Fibroblast of lung (primary cell): ENCODE results near the gene CHST15. TPM values are rescaled to one million over a fixed set of nuclear protein-coding genes. Genes with fewer than 3 reads are reported as not detected.

Experiments
- DNase-seq, 2 donors: peaks; one replicate each; pipeline versions ENCODE4 v3.0.0 to v3.0.0-alpha.2; 2010; ENCODE audit warnings: low read depth in 2 of 2
- H2AFZ ChIP-seq: 2 replicates; pipeline ENCODE4 v1.5.1; 2012; ENCODE audit warnings: low read length, control low read depth, inconsistent platforms
- H3K27ac ChIP-seq: 2 replicates; pipeline ENCODE4 v1.5.1; 2011; ENCODE audit warnings: low read length, control low read depth; ENCODE audit not compliant: insufficient read depth
- H3K27me3 ChIP-seq: 2 replicates; pipeline ENCODE4 v1.5.1; 2011; ENCODE audit warnings: mild to moderate bottlenecking, low read length; ENCODE audit not compliant: control insufficient read depth, insufficient read depth
- H3K36me3 ChIP-seq: 2 replicates; pipeline ENCODE4 v1.5.1; 2011; ENCODE audit warnings: low read length; ENCODE audit not compliant: control insufficient read depth, insufficient read depth
- H3K4me1 ChIP-seq: 2 replicates; pipeline ENCODE4 v1.5.1; 2011; ENCODE audit warnings: low read length; ENCODE audit not compliant: control insufficient read depth, insufficient read depth; ENCODE audit errors: extremely low read depth
- H3K4me2 ChIP-seq: 2 replicates; pipeline ENCODE4 v1.5.1; 2011; ENCODE audit warnings: low read length, control low read depth; ENCODE audit not compliant: insufficient read depth; ENCODE audit errors: extremely low read depth
- H3K4me3 ChIP-seq, 4 experiments: fragments of 200-600 bp in 1 of 4; sonication (generic) in 1 of 4; replicated peaks in 1 of 4; 2 replicates each; pipeline ENCODE4 v1.5.1; 2011 to 2016; ENCODE audit warnings: low read length in 4 of 4, low read depth in 3 of 4, mild to moderate bottlenecking in 3 of 4, control low read depth in 2 of 4, inconsistent platforms in 1 of 4, mixed read lengths in 1 of 4; ENCODE audit not compliant: insufficient read depth in 1 of 4; ENCODE audit errors: control extremely low read depth in 1 of 4
- H3K79me2 ChIP-seq: 2 replicates; pipeline ENCODE4 v1.5.1; 2012; ENCODE audit warnings: mild to moderate bottlenecking, low read length, inconsistent platforms; ENCODE audit not compliant: control insufficient read depth, insufficient read depth
- H3K9ac ChIP-seq: 2 replicates; pipeline ENCODE4 v1.5.1; 2011; ENCODE audit warnings: mild to moderate bottlenecking, low read length, control low read depth; ENCODE audit not compliant: insufficient read depth
- H3K9me3 ChIP-seq: 2 replicates; pipeline ENCODE4 v1.5.1; 2012; ENCODE audit warnings: low read depth, low read length; ENCODE audit not compliant: control insufficient read depth, insufficient read depth
- H4K20me1 ChIP-seq: 2 replicates; pipeline ENCODE4 v1.5.1; 2011; ENCODE audit warnings: low read length; ENCODE audit not compliant: control insufficient read depth, insufficient read depth; ENCODE audit errors: extremely low read depth
- CTCF ChIP-seq, 2 donors: IDR thresholded peaks in 1 of 2; conservative IDR thresholded peaks in 1 of 2; 1 replicate in 1 of 2; 2 replicates in 1 of 2; pipeline ENCODE4 v1.5.1; 2011 to 2012; ENCODE audit warnings: low read length in 2 of 2, control low read depth in 1 of 2, inconsistent platforms in 1 of 2, low read depth in 1 of 2, mild to moderate bottlenecking in 1 of 2
- EZH2 ChIP-seq: IDR thresholded peaks from 2 replicates; pipeline ENCODE4 v1.5.1; 2012; ENCODE audit warnings: low read length, control low read depth, mild to moderate bottlenecking; ENCODE audit errors: missing control alignments
- polyA plus RNA-seq, 2 donors: library from polyadenylated mRNA; depleted of rRNA in 1 of 2; stranded (reverse) in 1 of 2; unstranded in 1 of 2; fragments of >200 nt; gene quantifications; 2 replicates each; pipeline ENCODE4 v1.2.1, GENCODE V29; 2011 to 2012; ENCODE audit warnings: missing spikeins in 1 of 2
- total RNA-seq: library from RNA; depleted of rRNA; stranded (reverse); fragments of >200 nt; gene quantifications from 2 replicates; pipeline ENCODE4 v1.2.1, GENCODE V29; 2014

CHST15 gene
- total and polyA plus RNA-seq, 2 donors (not counting 1 experiment from before 2014, with no cell fraction given): 5.0 to 7.9 TPM

- DNase-seq: no peak
- Histone ChIP-seq H3K79me2 (no peaks in the 10 kb centered on the region), H3K27ac (no peak overlapping the region), H3K9ac (no peak overlapping the region), H3K27me3 (no peaks in the 10 kb centered on the region), H3K4me1 (no peaks in the 10 kb centered on the region), H3K4me2 (no peak overlapping the region), H2AFZ (no peak overlapping the region), H4K20me1 (no peaks in the 10 kb centered on the region), H3K4me3 (no peak overlapping the region), H3K9me3 (peaks cover 2% of the 10 kb centered on the region), H3K36me3 (no peaks in the 10 kb centered on the region)
- TF ChIP-seq EZH2 (peak; percentile 45), CTCF (conservative IDR thresholded peaks at IDR 0.05 in 1 of 2, IDR thresholded peaks at IDR 0.05 in 1 of 2; ENCODE audit: low read depth in 1 of 2, low read length in 2 of 2) (no peak)
Measured at GRCh38 chr10:123972481-123973401, 120.7 kb downstream of the CHST15 start.

- no peak for DNase-seq
- H3K9me3 ChIP-seq: peaks cover 2% of the 10 kb centered on the region
- H3K27ac ChIP-seq: no peak overlapping the region
- no peak overlapping the region for H3K9ac ChIP-seq
- no peaks in the 10 kb centered on the region for H3K36me3 ChIP-seq
- H2AFZ ChIP-seq: no peak overlapping the region
- H3K4me2 ChIP-seq: no peak overlapping the region
- no peak overlapping the region for H3K4me3 ChIP-seq
- H3K4me1 ChIP-seq: no peaks in the 10 kb centered on the region
- TF ChIP-seq CTCF (conservative IDR thresholded peaks at IDR 0.05 in 1 of 2, IDR thresholded peaks at IDR 0.05 in 1 of 2; ENCODE audit: low read depth in 1 of 2, low read length in 2 of 2) (no peak), EZH2 (no peak)
- H3K27me3 ChIP-seq: no peaks in the 10 kb centered on the region
- no peaks in the 10 kb centered on the region for H4K20me1 ChIP-seq
- H3K79me2 ChIP-seq: no peaks in the 10 kb centered on the region
Measured at GRCh38 chr10:123970927-123971286, 122.5 kb downstream of the CHST15 start.

- peaks cover 2% of the 10 kb centered on the region for H3K9me3 ChIP-seq
- H3K27me3 ChIP-seq: no peaks in the 10 kb centered on the region
- H3K4me3 ChIP-seq: no peak overlapping the region
- no peaks in the 10 kb centered on the region for H3K4me1 ChIP-seq
- no peak for DNase-seq
- H3K36me3 ChIP-seq: no peaks in the 10 kb centered on the region
- H3K9ac ChIP-seq: no peak overlapping the region
- H4K20me1 ChIP-seq: no peaks in the 10 kb centered on the region
- no peak overlapping the region for H2AFZ ChIP-seq
- no peaks in the 10 kb centered on the region for H3K79me2 ChIP-seq
- no peak overlapping the region for H3K4me2 ChIP-seq
- TF ChIP-seq EZH2 (no peak), CTCF (conservative IDR thresholded peaks at IDR 0.05 in 1 of 2, IDR thresholded peaks at IDR 0.05 in 1 of 2; ENCODE audit: low read depth in 1 of 2, low read length in 2 of 2) (no peak)
- H3K27ac ChIP-seq: no peak overlapping the region
Measured at GRCh38 chr10:123970207-123970926, 123.0 kb downstream of the CHST15 start.
